BLaER1 treated with 17β-estradiol and CSF1 and Interleukin-3, amounts not matched to agents 10 nM and 100 nM (cell line): Measurements from ENCODE around the gene FHIT.

Source experiments
- H3K27ac ChIP-seq, 11 experiments: shearing (Covaris generic); formaldehyde crosslinking; 2 replicates each; pipeline ENCODE4 v1.8.1; 2022
- H3K27me3 ChIP-seq, 11 experiments: shearing (Covaris generic); formaldehyde crosslinking; 2 replicates each; pipeline ENCODE4 v1.8.1; 2022
- H3K36me3 ChIP-seq, 11 experiments: shearing (Covaris generic); formaldehyde crosslinking; 2 replicates each; pipeline ENCODE4 v1.8.1; 2022
- H3K4me1 ChIP-seq, 10 experiments: shearing (Covaris generic); formaldehyde crosslinking; 2 replicates each; pipeline ENCODE4 v1.8.1; 2022
- H3K4me2 ChIP-seq, 11 experiments: shearing (Covaris generic); formaldehyde crosslinking; 2 replicates each; pipeline ENCODE4 v1.8.1; 2022
- H3K4me3 ChIP-seq, 10 experiments: shearing (Covaris generic); formaldehyde crosslinking; 2 replicates each; pipeline ENCODE4 v1.8.1; 2022
- H3K9ac ChIP-seq, 11 experiments: shearing (Covaris generic); formaldehyde crosslinking; 2 replicates each; pipeline ENCODE4 v1.8.1; 2022
- H3K9me3 ChIP-seq, 11 experiments: shearing (Covaris generic); formaldehyde crosslinking; replicated peaks in 1 of 11; 2 replicates each; pipeline ENCODE4 v1.8.1; 2022
- H4K20me1 ChIP-seq, 11 experiments: shearing (Covaris generic); formaldehyde crosslinking; 2 replicates each; pipeline ENCODE4 v1.8.1; 2022
- Cebpa-rat ChIP-seq, 11 experiments: shearing (Covaris generic); IDR thresholded peaks; 2 replicates each; pipeline ENCODE4 v1.8.1; 2022

FHIT gene

DNA sequence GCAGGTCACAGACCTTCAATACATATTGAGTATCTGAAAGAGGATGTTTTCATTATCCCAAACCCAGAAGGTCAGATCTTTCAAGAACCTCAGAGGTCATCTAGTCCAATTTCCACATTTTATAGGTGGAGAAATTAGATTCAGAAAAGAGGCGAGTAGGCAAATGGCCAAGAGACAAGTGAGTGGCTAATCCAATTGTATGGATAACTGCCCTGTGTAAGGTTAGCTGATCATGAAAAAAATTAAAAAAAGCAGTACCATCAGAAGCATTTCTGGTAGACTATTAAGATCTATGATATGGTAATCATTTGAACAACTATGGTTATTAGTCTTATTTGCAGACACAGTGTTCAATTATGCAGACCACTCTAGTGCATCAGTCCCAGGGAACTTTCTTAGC is 1540.7 kb downstream of the FHIT start:
- Histone ChIP-seq H3K4me3 (no peak overlapping the region), H3K4me1 (peaks cover 7 to 14% (median 12%) of the 10 kb centered on the region in 10 experiments; a peak in 17 of 20 replicates), H3K36me3 (no peaks in the 10 kb centered on the region), H3K9ac (no peak overlapping the region), H3K4me2 (peak overlapping the region in 5 of 11 experiments; percentile 45 to 60 (median 54); a peak in 8 of 22 replicates), H3K27me3 (no peaks in the 10 kb centered on the region), H4K20me1 (no peaks in the 10 kb centered on the region), H3K9me3 (peaks cover 0 to 15% (median 4%) of the 10 kb centered on the region in 11 experiments; a peak in 6 of 22 replicates), H3K27ac (no peak overlapping the region)
- TF ChIP-seq Cebpa-rat (IDR thresholded peaks at IDR 0.05) = no peak

GRCh38 chr3:59709702-59710553 is 1541.3 kb downstream of the FHIT start:
- Histone ChIP-seq H3K4me2 (peak overlapping the region; percentile 18 to 60 (median 45); a peak in 19 of 22 replicates), H3K9me3 (peaks cover 0 to 8% (median 0%) of the 10 kb centered on the region in 11 experiments; a peak in 4 of 22 replicates), H3K27me3 (no peaks in the 10 kb centered on the region), H3K4me3 (no peak overlapping the region), H3K4me1 (peaks cover 7 to 14% (median 12%) of the 10 kb centered on the region in 10 experiments; a peak in 17 of 20 replicates), H3K9ac (no peak overlapping the region), H3K27ac (0 out of 22 replicates have a peak overlapping the region, but pooled peaks of 1 of the 11 experiments have one; percentile 1), H4K20me1 (no peaks in the 10 kb centered on the region), H3K36me3 (no peaks in the 10 kb centered on the region)
- no peak for TF ChIP-seq Cebpa-rat (IDR thresholded peaks at IDR 0.05)

DNA sequence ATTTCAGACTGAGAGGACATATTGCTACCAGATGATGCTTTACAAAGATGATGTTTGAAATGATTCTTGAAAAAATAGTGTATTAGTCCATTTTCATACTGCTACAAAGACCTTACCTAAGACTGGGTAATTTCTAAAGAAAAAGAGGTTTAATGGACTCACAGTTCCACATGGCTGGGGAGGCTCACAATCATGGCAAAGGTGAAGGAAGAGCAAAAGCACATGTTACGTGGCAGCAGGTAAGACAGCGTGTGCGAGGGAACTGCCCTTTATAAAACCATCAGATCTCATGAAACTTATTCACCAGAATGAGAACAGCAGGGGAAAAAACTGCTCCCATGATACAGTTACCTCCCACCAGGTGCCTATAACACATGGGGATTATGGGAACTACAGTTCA is 1543.0 kb downstream of the FHIT start:
- Histone ChIP-seq H3K4me1 (peaks cover 7 to 14% (median 12%) of the 10 kb centered on the region in 10 experiments; a peak in 17 of 20 replicates), H3K36me3 (no peaks in the 10 kb centered on the region), H3K9ac (no peak overlapping the region), H4K20me1 (no peaks in the 10 kb centered on the region), H3K9me3 (peaks cover 0 to 3% (median 0%) of the 10 kb centered on the region in 11 experiments; a peak in 1 of 22 replicates), H3K4me3 (no peak overlapping the region), H3K27ac (no peak overlapping the region), H3K4me2 (no peak overlapping the region), H3K27me3 (no peaks in the 10 kb centered on the region)
- TF ChIP-seq Cebpa-rat (IDR thresholded peaks at IDR 0.05) = no peak

DNA sequence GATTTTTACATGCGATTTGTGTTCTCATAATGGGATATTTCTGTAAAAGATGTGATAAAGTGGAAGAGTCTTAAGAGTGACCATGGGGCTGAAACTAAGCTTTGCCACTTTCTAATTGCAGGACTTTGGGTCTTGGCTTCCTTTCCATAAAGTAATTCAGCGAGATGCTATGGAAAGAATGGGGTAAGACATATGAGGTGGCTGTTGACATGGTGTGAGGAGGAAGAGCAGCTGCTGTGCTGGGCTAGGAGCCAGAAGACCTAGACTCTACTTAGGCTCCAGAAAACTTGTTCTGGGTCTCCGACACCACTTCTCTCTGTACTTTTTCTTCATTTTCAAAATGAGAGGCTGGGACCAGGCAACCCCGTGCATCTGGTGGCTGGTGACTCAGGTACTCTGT is 1547.0 kb downstream of the FHIT start:
- H3K4me1 ChIP-seq = peaks cover 0 to 3% (median under 1%) of the 10 kb centered on the region in 10 experiments; a peak in 8 of 20 replicates

GRCh38 chr3:59699648-59700320 is 1551.5 kb downstream of the FHIT start:
- no peaks in the 10 kb centered on the region for H3K36me3 ChIP-seq
- H3K4me2 ChIP-seq = no peak overlapping the region
- H3K27me3 ChIP-seq = no peaks in the 10 kb centered on the region
- H3K27ac ChIP-seq = no peak overlapping the region
- H3K4me3 ChIP-seq = no peak overlapping the region
- no peak for TF ChIP-seq Cebpa-rat (IDR thresholded peaks at IDR 0.05)
- no peaks in the 10 kb centered on the region for H3K9me3 ChIP-seq
- no peaks in the 10 kb centered on the region for H4K20me1 ChIP-seq
- no peaks in the 10 kb centered on the region for H3K4me1 ChIP-seq
- no peak overlapping the region for H3K9ac ChIP-seq

More for the DNA sequence above, 1547.0 kb downstream of the FHIT start:
- Histone ChIP-seq H3K9me3 (no peaks in the 10 kb centered on the region), H3K27me3 (no peaks in the 10 kb centered on the region), H4K20me1 (no peaks in the 10 kb centered on the region), H3K36me3 (no peaks in the 10 kb centered on the region), H3K4me3 (no peak overlapping the region), H3K27ac (no peak overlapping the region), H3K4me2 (no peak overlapping the region), H3K9ac (no peak overlapping the region)
- no peak for TF ChIP-seq Cebpa-rat (IDR thresholded peaks at IDR 0.05)
